Stimulated activated CD8-positive, alpha-beta memory T cell treated with anti-CD3 and anti-CD28 coated beads, Interleukin-15, amount 100 ng/mL, for 48 hours (primary cell): ENCODE measurements around the gene PLA2G12A.

ENCODE experiments used
- DNase-seq, 2 donors: peaks; one replicate each; pipeline ENCODE4 v3.0.0-alpha.2; 2020; ENCODE audit warnings: low read depth in 2 of 2

PLA2G12A gene

GRCh38 chr4:109729117-109729717 is 653 bp downstream of the PLA2G12A start:
- DNase-seq, result peak; percentile 4 to 18

- DNase-seq, result no peak
Observed at GRCh38 chr4:109728385-109728784, 1.5 kb downstream of the PLA2G12A start.

- no peak for DNase-seq
Observed at GRCh38 chr4:109723110-109723509, 6.8 kb downstream of the PLA2G12A start.

- no peak for DNase-seq
Observed at GRCh38 chr4:109722357-109722756, 7.5 kb downstream of the PLA2G12A start.

GRCh38 chr4:109721033-109721432 is 8.8 kb downstream of the PLA2G12A start:
- no peak for DNase-seq

- no peak for DNase-seq
Observed at GRCh38 chr4:109719604-109720003, 10.3 kb downstream of the PLA2G12A start.

GRCh38 chr4:109718759-109719158 is 11.1 kb downstream of the PLA2G12A start:
- DNase-seq, result no peak

- no peak for DNase-seq
Observed at GRCh38 chr4:109713500-109713899, 16.4 kb downstream of the PLA2G12A start.

- no peak for DNase-seq
Observed at GRCh38 chr4:109708990-109709389, 20.9 kb downstream of the PLA2G12A start.

- DNase-seq, result no peak
Observed at GRCh38 chr4:109708435-109708834, 21.4 kb downstream of the PLA2G12A start.

- no peak for DNase-seq
Observed at GRCh38 chr4:109703664-109704361, 26.1 kb downstream of the PLA2G12A start.

- DNase-seq, result peak; percentile 56 to 57
Observed at GRCh38 chr4:109702950-109703663, 26.8 kb downstream of the PLA2G12A start, which contains the start of gene CASP6. Gene CASP6 (minus strand): TSS chr4:109703445. CDS start chr4:109703395, 50 bp downstream.

GRCh38 chr4:109701566-109702410 is 28.1 kb downstream of the PLA2G12A start:
- DNase-seq, result no peak

GRCh38 chr4:109699553-109700225 is 30.2 kb downstream of the PLA2G12A start:
- no peak for DNase-seq

GRCh38 chr4:109698656-109699055 is 31.2 kb downstream of the PLA2G12A start:
- no peak for DNase-seq

GRCh38 chr4:109691411-109691920 is 38.4 kb downstream of the PLA2G12A start:
- no peak for DNase-seq

- no peak for DNase-seq
Observed at GRCh38 chr4:109690690-109691410, 39.0 kb downstream of the PLA2G12A start.

GRCh38 chr4:109684727-109685126 is 45.1 kb downstream of the PLA2G12A start:
- DNase-seq, result no peak

GRCh38 chr4:109683621-109684253 is 46.1 kb downstream of the PLA2G12A start:
- DNase-seq, result no peak

GRCh38 chr4:109682875-109683274 is 47.0 kb downstream of the PLA2G12A start:
- no peak for DNase-seq
